HL-60 (cell line): ENCODE measurements around the gene PPP1R36.

Experiments used
- DNase-seq, 2 experiments: peaks; one replicate each; pipeline ENCODE4 v3.0.0-alpha.2; 2010 to 2020; ENCODE audit warnings: low read depth in 1 of 2, low spot score in 1 of 2
- H3K27ac ChIP-seq: fragments of 250-450 bp; sonication (Bioruptor Pico); replicated peaks from 2 replicates; pipeline ENCODE4 v1.5.1; 2020; ENCODE audit warnings: mild to moderate bottlenecking, moderate library complexity
- H3K27me3 ChIP-seq: fragments of 250-450 bp; sonication (Bioruptor Pico); 2 replicates; pipeline ENCODE4 v1.5.1; 2021; ENCODE audit warnings: mild to moderate bottlenecking, moderate library complexity; ENCODE audit not compliant: insufficient read depth, poor library complexity, severe bottlenecking
- H3K4me3 ChIP-seq: replicated peaks from 2 replicates; pipeline ENCODE4 v1.5.1; 2011; ENCODE audit warnings: mild to moderate bottlenecking, control low read depth, low read length; ENCODE audit not compliant: insufficient read depth
- GABPA ChIP-seq: IDR thresholded peaks from 2 replicates; pipeline ENCODE4 v1.6.1; 2012; ENCODE audit warnings: low read depth
- POLR2AphosphoS5 ChIP-seq: IDR thresholded peaks from 2 replicates; pipeline ENCODE4 v1.6.1; 2012; ENCODE audit warnings: low read depth
- SPI1 ChIP-seq: IDR thresholded peaks from 2 replicates; pipeline ENCODE4 v1.6.1; 2012; ENCODE audit warnings: low read depth, mild to moderate bottlenecking, borderline replicate concordance
- TF ChIP-seq, protein P1 (sequence below): IDR thresholded peaks from 2 replicates; pipeline ENCODE4 v1.6.1; 2012; ENCODE audit warnings: low read depth; ENCODE audit not compliant: insufficient replicate concordance
- TF ChIP-seq, protein P2 (sequence below): IDR thresholded peaks from one replicate; pipeline ENCODE4 v1.5.1; 2011; ENCODE audit warnings: low read length, control low read depth, inconsistent platforms; ENCODE audit not compliant: insufficient read depth

Gene PPP1R36

DNA sequence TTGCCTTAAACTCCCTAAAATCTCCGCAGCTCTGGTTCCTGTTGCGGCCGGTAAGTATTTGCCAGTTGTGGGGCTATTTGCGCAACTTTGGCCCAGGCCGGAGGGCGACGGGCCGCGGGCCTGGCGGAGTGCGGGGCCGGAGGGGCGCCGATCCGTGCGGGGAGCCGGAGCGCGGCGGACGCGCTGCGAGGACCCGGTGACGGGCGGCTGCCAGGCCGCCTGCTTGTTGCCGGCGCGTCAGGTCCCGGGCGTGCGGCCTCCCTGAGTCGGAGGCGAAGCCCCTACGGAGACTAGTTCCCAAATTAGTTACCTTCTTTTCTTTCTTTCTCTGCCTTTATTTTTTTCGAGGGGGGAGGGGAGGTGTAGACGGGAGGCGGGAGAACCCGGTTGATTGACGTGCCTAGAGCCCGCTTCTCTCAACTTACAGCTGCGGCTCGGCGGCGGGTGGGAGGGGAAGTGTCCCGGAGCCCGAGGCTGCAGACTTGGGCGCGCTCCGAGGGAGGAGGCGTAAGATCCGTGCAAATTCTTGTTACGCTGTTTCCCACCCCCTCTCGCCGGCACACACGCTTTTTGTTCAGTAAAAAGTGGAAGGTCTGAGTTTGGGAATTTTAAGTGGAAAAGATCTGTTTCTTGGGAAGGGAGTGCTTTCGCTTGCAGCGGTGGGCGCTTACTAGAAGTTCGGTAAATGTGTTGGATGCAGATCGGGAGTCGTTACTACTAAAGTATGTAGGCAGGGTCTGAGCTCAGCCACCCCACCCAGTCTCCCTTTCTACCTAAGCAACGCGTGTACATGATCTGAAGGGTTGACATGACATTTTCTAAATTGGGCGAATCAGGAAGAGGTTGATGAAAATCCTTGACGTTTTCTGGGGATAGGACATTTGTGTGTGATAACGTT is 44.6 kb upstream of the PPP1R36 start:
- Histone ChIP-seq H3K27ac (peak overlapping the region; percentile 98), H3K27me3 (no peaks in the 10 kb centered on the region), H3K4me3 (peak overlapping the region; percentile 55)
- TF ChIP-seq GABPA (no peak), POLR2AphosphoS5 (no peak), SPI1 (peak; percentile 66; the same call in 1 of the 2 replicates)
- TF ChIP-seq, protein P1, sequence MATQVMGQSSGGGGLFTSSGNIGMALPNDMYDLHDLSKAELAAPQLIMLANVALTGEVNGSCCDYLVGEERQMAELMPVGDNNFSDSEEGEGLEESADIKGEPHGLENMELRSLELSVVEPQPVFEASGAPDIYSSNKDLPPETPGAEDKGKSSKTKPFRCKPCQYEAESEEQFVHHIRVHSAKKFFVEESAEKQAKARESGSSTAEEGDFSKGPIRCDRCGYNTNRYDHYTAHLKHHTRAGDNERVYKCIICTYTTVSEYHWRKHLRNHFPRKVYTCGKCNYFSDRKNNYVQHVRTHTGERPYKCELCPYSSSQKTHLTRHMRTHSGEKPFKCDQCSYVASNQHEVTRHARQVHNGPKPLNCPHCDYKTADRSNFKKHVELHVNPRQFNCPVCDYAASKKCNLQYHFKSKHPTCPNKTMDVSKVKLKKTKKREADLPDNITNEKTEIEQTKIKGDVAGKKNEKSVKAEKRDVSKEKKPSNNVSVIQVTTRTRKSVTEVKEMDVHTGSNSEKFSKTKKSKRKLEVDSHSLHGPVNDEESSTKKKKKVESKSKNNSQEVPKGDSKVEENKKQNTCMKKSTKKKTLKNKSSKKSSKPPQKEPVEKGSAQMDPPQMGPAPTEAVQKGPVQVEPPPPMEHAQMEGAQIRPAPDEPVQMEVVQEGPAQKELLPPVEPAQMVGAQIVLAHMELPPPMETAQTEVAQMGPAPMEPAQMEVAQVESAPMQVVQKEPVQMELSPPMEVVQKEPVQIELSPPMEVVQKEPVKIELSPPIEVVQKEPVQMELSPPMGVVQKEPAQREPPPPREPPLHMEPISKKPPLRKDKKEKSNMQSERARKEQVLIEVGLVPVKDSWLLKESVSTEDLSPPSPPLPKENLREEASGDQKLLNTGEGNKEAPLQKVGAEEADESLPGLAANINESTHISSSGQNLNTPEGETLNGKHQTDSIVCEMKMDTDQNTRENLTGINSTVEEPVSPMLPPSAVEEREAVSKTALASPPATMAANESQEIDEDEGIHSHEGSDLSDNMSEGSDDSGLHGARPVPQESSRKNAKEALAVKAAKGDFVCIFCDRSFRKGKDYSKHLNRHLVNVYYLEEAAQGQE, result no peak
- TF ChIP-seq, protein P2, sequence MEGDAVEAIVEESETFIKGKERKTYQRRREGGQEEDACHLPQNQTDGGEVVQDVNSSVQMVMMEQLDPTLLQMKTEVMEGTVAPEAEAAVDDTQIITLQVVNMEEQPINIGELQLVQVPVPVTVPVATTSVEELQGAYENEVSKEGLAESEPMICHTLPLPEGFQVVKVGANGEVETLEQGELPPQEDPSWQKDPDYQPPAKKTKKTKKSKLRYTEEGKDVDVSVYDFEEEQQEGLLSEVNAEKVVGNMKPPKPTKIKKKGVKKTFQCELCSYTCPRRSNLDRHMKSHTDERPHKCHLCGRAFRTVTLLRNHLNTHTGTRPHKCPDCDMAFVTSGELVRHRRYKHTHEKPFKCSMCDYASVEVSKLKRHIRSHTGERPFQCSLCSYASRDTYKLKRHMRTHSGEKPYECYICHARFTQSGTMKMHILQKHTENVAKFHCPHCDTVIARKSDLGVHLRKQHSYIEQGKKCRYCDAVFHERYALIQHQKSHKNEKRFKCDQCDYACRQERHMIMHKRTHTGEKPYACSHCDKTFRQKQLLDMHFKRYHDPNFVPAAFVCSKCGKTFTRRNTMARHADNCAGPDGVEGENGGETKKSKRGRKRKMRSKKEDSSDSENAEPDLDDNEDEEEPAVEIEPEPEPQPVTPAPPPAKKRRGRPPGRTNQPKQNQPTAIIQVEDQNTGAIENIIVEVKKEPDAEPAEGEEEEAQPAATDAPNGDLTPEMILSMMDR, result no peak
- peak; percentile 36 to 81 for DNase-seq

DNA sequence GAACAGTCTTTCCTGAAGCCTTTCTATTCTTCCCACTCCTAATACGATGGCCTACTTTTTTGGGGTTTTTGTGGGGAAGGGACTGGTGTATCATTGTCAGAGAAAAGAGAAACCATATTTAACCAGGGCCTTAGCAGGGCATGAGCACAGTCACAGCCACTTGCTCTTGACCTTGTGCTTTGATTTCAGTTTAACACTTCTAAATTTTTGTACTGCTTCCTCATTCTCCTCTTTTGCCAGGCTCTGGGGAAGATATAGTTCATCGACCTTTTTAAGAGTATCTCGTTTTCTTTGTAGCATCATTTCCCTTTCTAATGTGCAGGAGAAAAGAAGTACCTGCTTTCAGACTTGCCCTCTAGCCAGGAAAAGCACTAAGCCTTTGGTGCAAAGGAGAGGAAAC is 43.0 kb upstream of the PPP1R36 start:
- no peak for TF ChIP-seq GABPA
- TF ChIP-seq POLR2AphosphoS5, result no peak
- TF ChIP-seq, protein P1, result no peak
- TF ChIP-seq, protein P2, result no peak
- TF ChIP-seq SPI1, result no peak
- no peaks in the 10 kb centered on the region for H3K27me3 ChIP-seq
- H3K4me3 ChIP-seq, result no peak overlapping the region
- H3K27ac ChIP-seq, result no peak overlapping the region
- no peak for DNase-seq

DNA sequence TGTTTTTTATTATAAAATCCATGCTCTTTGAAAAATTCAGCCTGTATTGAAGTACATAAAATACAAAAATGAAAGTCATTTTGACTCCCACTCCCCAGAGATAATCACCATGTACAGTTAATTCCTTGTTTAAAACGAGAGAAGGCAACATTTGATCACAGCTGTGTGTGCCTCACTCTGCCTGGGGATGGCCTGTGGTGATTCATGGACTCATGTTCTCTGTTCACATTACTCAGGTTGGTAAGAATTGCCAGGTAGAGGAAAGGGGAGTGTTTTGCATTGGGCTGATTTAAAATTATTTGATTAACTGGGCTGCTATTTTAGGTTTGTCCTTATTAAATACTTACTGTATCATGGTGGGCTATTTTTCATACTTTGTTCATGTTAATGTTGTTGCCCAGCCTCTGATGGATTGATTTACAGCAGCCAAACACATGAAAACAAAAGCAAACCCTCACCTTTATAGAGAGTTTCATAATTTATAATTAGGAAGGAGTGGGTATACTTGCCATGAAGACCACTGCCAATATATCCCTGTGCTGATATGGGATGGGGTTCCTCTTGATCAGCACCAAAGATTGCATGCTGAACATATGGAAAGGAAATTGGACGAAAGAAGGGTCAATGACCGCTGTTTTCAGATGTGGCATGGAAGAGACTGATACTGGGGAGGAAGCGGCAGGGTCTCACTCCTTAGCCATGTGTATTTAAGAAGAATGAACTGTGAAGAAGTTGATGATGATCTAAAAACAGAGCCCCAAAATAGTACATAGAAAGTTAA is 42.2 kb upstream of the PPP1R36 start:
- no peak for DNase-seq
- H3K4me3 ChIP-seq, result no peak overlapping the region
- H3K27ac ChIP-seq, result no peak overlapping the region
- H3K27me3 ChIP-seq, result no peaks in the 10 kb centered on the region
- TF ChIP-seq SPI1 (no peak), GABPA (no peak), POLR2AphosphoS5 (no peak)
- TF ChIP-seq, protein P2, result no peak
- TF ChIP-seq, protein P1, result no peak
